ENCODE results near the gene MYD88. TPM values are rescaled to one million over a fixed set of nuclear protein-coding genes. Genes with fewer than 3 reads are reported as not detected.

The MYD88 gene
- total RNA-seq, 1 donor from 2014 or later = 6.9 TPM

- Histone ChIP-seq H3K27me3 (ENCODE audit: low read depth) (no peaks in the 10 kb centered on the region), H3K4me1 (peaks cover 43% of the 10 kb centered on the region), H3K36me3 (peaks cover 100% of the 10 kb centered on the region), H3K4me3 (no peak overlapping the region), H3K27ac (replicated peaks) (no peak overlapping the region), H3K9me3 (replicated peaks) (no peaks in the 10 kb centered on the region)
- intact Hi-C loops (cut with micrococcal nuclease) = no loop called here
- no peak for TF ChIP-seq CTCF (IDR thresholded peaks at IDR 0.05; ENCODE audit: borderline replicate concordance)
- DNase-seq = no peak
These were observed 12.2 kb upstream of the MYD88 start for GRCh38 chr3:38126121-38126892.

GRCh38 chr3:38127611-38128302, 10.7 kb upstream of the MYD88 start:
- peak overlapping the region; percentile 68 for H3K27ac ChIP-seq (replicated peaks)
- no peak for TF ChIP-seq CTCF (IDR thresholded peaks at IDR 0.05; ENCODE audit: borderline replicate concordance)
- no peaks in the 10 kb centered on the region for H3K27me3 ChIP-seq (ENCODE audit: low read depth)
- H3K36me3 ChIP-seq = peaks cover 100% of the 10 kb centered on the region
- intact Hi-C loops (cut with micrococcal nuclease) = no loop called here
- peaks cover 58% of the 10 kb centered on the region for H3K4me1 ChIP-seq
- no peak for DNase-seq
- H3K9me3 ChIP-seq (replicated peaks) = no peaks in the 10 kb centered on the region
- no peak overlapping the region for H3K4me3 ChIP-seq

GRCh38 chr3:38128303-38128655, 10.2 kb upstream of the MYD88 start:
- no peak for DNase-seq
- no peaks in the 10 kb centered on the region for H3K9me3 ChIP-seq (replicated peaks)
- no peak overlapping the region for H3K4me3 ChIP-seq
- intact Hi-C loops (cut with micrococcal nuclease) = no loop called here
- H3K27ac ChIP-seq (replicated peaks) = peak overlapping the region; percentile 68
- no peaks in the 10 kb centered on the region for H3K27me3 ChIP-seq (ENCODE audit: low read depth)
- TF ChIP-seq CTCF (IDR thresholded peaks at IDR 0.05; ENCODE audit: borderline replicate concordance) = no peak
- H3K4me1 ChIP-seq = peaks cover 63% of the 10 kb centered on the region
- H3K36me3 ChIP-seq = peaks cover 100% of the 10 kb centered on the region

- intact Hi-C loops (cut with micrococcal nuclease) = no loop called here
- Histone ChIP-seq H3K36me3 (peaks cover 99% of the 10 kb centered on the region), H3K4me3 (no peak overlapping the region), H3K27ac (replicated peaks) (peak overlapping the region; percentile 68), H3K27me3 (ENCODE audit: low read depth) (no peaks in the 10 kb centered on the region), H3K9me3 (replicated peaks) (no peaks in the 10 kb centered on the region), H3K4me1 (peaks cover 71% of the 10 kb centered on the region)
- no peak for DNase-seq
- TF ChIP-seq CTCF (IDR thresholded peaks at IDR 0.05; ENCODE audit: borderline replicate concordance) = no peak
These were observed 9.4 kb upstream of the MYD88 start for GRCh38 chr3:38129058-38129457.

DNA sequence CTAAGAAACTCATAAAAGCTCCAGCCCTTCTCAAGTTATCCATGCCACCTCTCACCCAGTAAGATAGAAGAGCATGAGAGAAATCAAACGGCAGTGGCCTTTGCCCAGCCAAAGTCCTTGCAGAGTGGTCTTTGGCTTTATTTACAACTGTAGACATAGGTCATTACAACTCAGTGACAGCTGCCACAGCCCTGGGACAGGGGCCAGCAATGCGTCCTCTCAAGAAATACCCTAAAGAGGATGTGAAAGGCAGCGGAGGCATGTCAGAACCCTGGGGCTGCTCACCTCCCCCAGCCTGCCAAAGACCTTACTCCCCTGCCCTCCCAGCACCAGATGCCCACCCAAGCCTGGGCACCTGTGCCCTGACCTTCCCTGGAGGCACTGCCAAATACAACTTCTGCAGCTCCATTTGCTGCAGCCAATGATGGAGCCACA, 7.8 kb upstream of the MYD88 start:
- no peak for DNase-seq
- H3K36me3 ChIP-seq = peaks cover 98% of the 10 kb centered on the region
- H3K27ac ChIP-seq (replicated peaks) = peak overlapping the region; percentile 68
- peaks cover 87% of the 10 kb centered on the region for H3K4me1 ChIP-seq
- intact Hi-C loops (cut with micrococcal nuclease) = no loop called here
- no peaks in the 10 kb centered on the region for H3K27me3 ChIP-seq (ENCODE audit: low read depth)
- TF ChIP-seq CTCF (IDR thresholded peaks at IDR 0.05; ENCODE audit: borderline replicate concordance) = no peak
- no peak overlapping the region for H3K4me3 ChIP-seq
- H3K9me3 ChIP-seq (replicated peaks) = no peaks in the 10 kb centered on the region
